MM.1S (cell line): ENCODE measurements around the gene BRF1.

Experiments
- DNase-seq: peaks from one replicate; pipeline ENCODE4 v3.0.0-alpha.2; 2015
- H2AFZ ChIP-seq: fragments of 300-600 bp; sonication (generic); 2 replicates; pipeline ENCODE4 v1.6.0; 2016; ENCODE audit warnings: antibody characterized with exemption, low read length
- H3F3A ChIP-seq: fragments of 300-600 bp; sonication (generic); 2 replicates; pipeline ENCODE4 v1.6.1; 2016; ENCODE audit warnings: mild to moderate bottlenecking, antibody characterized with exemption, low read length, moderate library complexity, mixed read lengths; ENCODE audit not compliant: insufficient read depth
- H3K27ac ChIP-seq: fragments of 300-600 bp; sonication (generic); 2 replicates; pipeline ENCODE4 v1.5.1; 2016; ENCODE audit warnings: mild to moderate bottlenecking, low read length
- H3K27me3 ChIP-seq: fragments of 300-600 bp; sonication (generic); replicated peaks from 2 replicates; pipeline ENCODE4 v1.6.0; 2016; ENCODE audit warnings: low read length; ENCODE audit not compliant: insufficient read depth
- H3K36me3 ChIP-seq: fragments of 300-600 bp; sonication (generic); replicated peaks from 2 replicates; pipeline ENCODE4 v1.6.1; 2016; ENCODE audit warnings: mild to moderate bottlenecking, low read length, mixed read lengths; ENCODE audit not compliant: insufficient read depth
- H3K4me1 ChIP-seq: fragments of 300-600 bp; sonication (generic); 2 replicates; pipeline ENCODE4 v1.6.1; 2016; ENCODE audit warnings: low read length, mixed read lengths
- H3K4me2 ChIP-seq: fragments of 300-600 bp; sonication (generic); 2 replicates; pipeline ENCODE4 v1.6.0; 2016; ENCODE audit warnings: low read depth, low read length
- H3K4me3 ChIP-seq: fragments of 300-600 bp; sonication (generic); 2 replicates; pipeline ENCODE4 v1.5.1; 2016; ENCODE audit warnings: low read length, mixed read lengths
- H3K79me2 ChIP-seq: fragments of 300-600 bp; sonication (generic); 2 replicates; pipeline ENCODE4 v1.6.1; 2016; ENCODE audit warnings: mixed run types, low read length, mixed read lengths
- H3K9ac ChIP-seq: fragments of 300-600 bp; sonication (generic); 2 replicates; pipeline ENCODE4 v1.6.1; 2016; ENCODE audit warnings: low read length, mixed read lengths
- H3K9me2 ChIP-seq: fragments of 300-600 bp; sonication (generic); replicated peaks from 2 replicates; pipeline ENCODE4 v1.6.1; 2016; ENCODE audit warnings: mild to moderate bottlenecking, low read length, mixed read lengths; ENCODE audit not compliant: insufficient read depth
- H3K9me3 ChIP-seq: fragments of 300-600 bp; sonication (generic); replicated peaks from 2 replicates; pipeline ENCODE4 v1.6.1; 2016; ENCODE audit warnings: mild to moderate bottlenecking, low read length, mixed read lengths; ENCODE audit not compliant: insufficient read depth
- H4K20me1 ChIP-seq: fragments of 300-600 bp; sonication (generic); 2 replicates; pipeline ENCODE4 v1.6.1; 2016; ENCODE audit warnings: mild to moderate bottlenecking, low read length, moderate library complexity, mixed read lengths; ENCODE audit not compliant: insufficient read depth
- EZH2 ChIP-seq: fragments of 300-600 bp; sonication (generic); optimal IDR thresholded peaks from 2 replicates; pipeline ENCODE3; 2017; ENCODE audit warnings: low read depth, mild to moderate bottlenecking, antibody characterized with exemption, low read length, mixed read lengths
- EZH2phosphoT487 ChIP-seq: fragments of 300-600 bp; sonication (generic); IDR thresholded peaks from 2 replicates; pipeline ENCODE4 v1.6.1; 2018; ENCODE audit warnings: antibody characterized with exemption, low read length
- TF ChIP-seq, protein P1 (sequence below): fragments of 300-600 bp; sonication (generic); IDR thresholded peaks from 2 replicates; pipeline ENCODE4 v1.5.1; 2016; ENCODE audit warnings: antibody characterized with exemption, low read length, mixed read lengths

Gene BRF1

DNA sequence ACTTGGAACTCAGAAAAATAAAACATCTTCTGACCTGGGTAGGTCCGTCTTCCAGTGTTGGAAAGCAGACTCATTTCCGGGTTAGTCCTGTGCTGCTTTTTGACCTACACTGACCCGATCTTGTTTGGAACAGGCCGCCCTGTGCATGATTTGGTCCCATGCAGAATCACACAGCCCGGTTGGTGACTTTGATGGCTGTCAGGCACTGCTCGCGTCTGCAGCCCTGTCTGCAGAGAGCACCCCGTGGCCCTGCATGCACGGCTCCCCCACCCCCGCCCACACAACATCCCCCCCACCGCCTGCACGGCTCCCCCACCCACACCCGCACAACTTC, 45.4 kb upstream of the BRF1 start:
- no peaks in the 10 kb centered on the region for H3K9me3 ChIP-seq
- no peak overlapping the region for H2AFZ ChIP-seq
- H3K36me3 ChIP-seq: no peaks in the 10 kb centered on the region
- DNase-seq: no peak
- H3K9me2 ChIP-seq: no peaks in the 10 kb centered on the region
- no peak overlapping the region for H3K9ac ChIP-seq
- H3K27me3 ChIP-seq: no peaks in the 10 kb centered on the region
- H3K4me2 ChIP-seq: no peak overlapping the region
- TF ChIP-seq EZH2phosphoT487 (no peak), EZH2 (no peak)
- TF ChIP-seq, protein P1, sequence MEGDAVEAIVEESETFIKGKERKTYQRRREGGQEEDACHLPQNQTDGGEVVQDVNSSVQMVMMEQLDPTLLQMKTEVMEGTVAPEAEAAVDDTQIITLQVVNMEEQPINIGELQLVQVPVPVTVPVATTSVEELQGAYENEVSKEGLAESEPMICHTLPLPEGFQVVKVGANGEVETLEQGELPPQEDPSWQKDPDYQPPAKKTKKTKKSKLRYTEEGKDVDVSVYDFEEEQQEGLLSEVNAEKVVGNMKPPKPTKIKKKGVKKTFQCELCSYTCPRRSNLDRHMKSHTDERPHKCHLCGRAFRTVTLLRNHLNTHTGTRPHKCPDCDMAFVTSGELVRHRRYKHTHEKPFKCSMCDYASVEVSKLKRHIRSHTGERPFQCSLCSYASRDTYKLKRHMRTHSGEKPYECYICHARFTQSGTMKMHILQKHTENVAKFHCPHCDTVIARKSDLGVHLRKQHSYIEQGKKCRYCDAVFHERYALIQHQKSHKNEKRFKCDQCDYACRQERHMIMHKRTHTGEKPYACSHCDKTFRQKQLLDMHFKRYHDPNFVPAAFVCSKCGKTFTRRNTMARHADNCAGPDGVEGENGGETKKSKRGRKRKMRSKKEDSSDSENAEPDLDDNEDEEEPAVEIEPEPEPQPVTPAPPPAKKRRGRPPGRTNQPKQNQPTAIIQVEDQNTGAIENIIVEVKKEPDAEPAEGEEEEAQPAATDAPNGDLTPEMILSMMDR: no peak
- no peaks in the 10 kb centered on the region for H3K4me1 ChIP-seq
- no peaks in the 10 kb centered on the region for H3K79me2 ChIP-seq
- H4K20me1 ChIP-seq: no peaks in the 10 kb centered on the region
- no peak overlapping the region for H3K27ac ChIP-seq
- H3F3A ChIP-seq: no peaks in the 10 kb centered on the region
- no peak overlapping the region for H3K4me3 ChIP-seq

DNA sequence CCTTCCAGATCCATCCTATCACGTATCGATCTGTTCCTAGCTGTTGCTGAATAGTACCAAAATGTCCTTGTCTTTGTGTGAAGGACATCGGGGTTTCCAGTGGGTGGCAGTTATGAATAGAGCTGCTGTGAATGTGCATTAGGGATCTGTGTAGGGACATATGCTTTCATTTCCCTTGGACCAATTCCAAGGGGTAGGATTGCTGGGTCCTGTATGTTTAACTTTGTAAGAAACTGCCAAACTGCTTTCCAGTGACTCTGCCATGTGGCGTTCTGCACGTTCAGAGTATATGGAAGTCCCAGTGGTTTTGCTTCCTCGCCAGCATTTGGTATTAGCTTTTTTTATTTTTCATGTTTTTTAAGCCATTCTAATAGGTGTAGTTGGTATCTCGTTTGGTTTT, 42.4 kb upstream of the BRF1 start:
- Histone ChIP-seq H3K4me2 (no peak overlapping the region), H3K27ac (no peak overlapping the region), H3K79me2 (no peaks in the 10 kb centered on the region), H4K20me1 (no peaks in the 10 kb centered on the region), H3F3A (no peaks in the 10 kb centered on the region), H3K9ac (no peak overlapping the region), H3K4me3 (no peak overlapping the region), H3K27me3 (no peaks in the 10 kb centered on the region), H2AFZ (no peak overlapping the region), H3K36me3 (no peaks in the 10 kb centered on the region), H3K9me3 (no peaks in the 10 kb centered on the region), H3K9me2 (no peaks in the 10 kb centered on the region), H3K4me1 (no peaks in the 10 kb centered on the region)
- no peak for DNase-seq
- TF ChIP-seq, protein P1: no peak
- no peak for TF ChIP-seq EZH2

DNA sequence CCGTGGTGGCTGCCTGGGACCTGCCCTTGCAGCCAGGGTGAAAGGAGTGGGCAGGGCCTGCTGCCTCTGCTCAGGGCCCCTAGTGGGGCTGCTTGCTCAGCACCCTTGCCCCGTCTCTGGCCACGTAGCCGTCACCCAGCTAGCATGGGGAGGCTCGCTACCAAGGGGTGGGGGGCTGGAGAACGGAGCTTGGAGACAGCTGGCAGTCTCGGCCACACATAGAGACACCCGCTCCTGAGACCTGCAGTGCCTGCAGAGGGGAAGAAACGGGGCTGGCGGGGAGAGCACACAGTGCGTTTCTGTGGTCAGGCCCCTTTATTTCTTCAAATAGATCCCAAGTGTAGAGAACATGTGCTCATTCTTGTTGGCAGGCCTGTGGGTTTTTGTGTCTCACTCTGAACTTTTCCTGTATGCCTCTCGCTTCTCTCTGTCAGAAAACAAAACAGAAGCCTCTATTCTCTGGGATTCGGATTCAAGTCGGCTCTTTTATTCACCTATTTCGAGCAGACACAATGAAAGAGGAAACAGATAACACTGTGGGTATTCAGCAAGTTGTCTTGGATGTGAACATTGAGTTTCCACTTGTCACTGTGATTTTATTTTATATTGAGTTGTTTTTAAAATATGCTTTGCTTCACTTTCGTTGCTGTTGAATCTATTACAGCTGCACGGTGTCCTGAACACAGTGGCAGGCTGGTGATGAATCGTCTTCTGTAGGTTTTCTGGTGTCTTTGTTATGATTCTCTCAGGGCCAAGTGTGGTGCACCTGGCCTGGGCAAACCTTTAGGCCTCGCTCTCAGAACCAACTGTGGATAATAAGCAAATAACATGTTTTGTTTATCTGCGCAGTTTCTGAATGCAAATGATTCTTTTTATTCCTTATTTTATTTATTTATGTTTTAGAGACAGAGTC, 40.3 kb upstream of the BRF1 start:
- H3K27me3 ChIP-seq: no peaks in the 10 kb centered on the region
- H4K20me1 ChIP-seq: no peaks in the 10 kb centered on the region
- no peaks in the 10 kb centered on the region for H3K9me2 ChIP-seq
- no peak for TF ChIP-seq EZH2
- no peak for TF ChIP-seq EZH2phosphoT487
- TF ChIP-seq, protein P1: no peak
- no peaks in the 10 kb centered on the region for H3K9me3 ChIP-seq
- H3F3A ChIP-seq: no peaks in the 10 kb centered on the region
- no peak overlapping the region for H3K27ac ChIP-seq
- H3K4me1 ChIP-seq: no peaks in the 10 kb centered on the region
- no peak overlapping the region for H3K9ac ChIP-seq
- no peaks in the 10 kb centered on the region for H3K79me2 ChIP-seq
- H3K4me3 ChIP-seq: no peak overlapping the region
- no peak overlapping the region for H2AFZ ChIP-seq
- no peaks in the 10 kb centered on the region for H3K36me3 ChIP-seq
- DNase-seq: no peak
- H3K4me2 ChIP-seq: no peak overlapping the region
